Measurements from ENCODE around the gene PRPSAP1. TPM values are rescaled to one million over a fixed set of nuclear protein-coding genes. Genes with fewer than 3 reads are reported as not detected.

PRPSAP1 gene
- total and polyA plus RNA-seq, 8 donors, result 25.0 to 49.0 (median 38.4) TPM

DNA sequence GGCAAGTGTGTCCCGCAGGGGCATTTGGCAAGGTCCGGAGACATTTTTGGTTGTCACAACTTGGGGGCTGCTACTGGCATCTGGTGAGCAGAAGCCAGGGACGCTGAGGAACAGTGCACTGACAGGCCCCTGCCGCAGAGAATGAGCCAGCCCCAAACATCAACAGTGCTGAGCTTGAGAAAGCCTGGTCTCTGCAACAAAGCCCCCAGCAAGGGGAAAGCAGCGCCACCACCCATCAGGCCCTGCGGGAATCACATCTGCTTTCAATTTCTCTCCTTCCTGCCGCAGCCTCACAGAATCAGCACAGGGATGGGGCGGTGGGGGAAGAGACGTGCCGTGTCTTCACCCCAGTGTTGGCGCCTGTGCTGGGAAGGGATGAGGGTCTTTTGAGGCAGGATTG lies 14.8 kb upstream of the PRPSAP1 start:
- H3K4me1 ChIP-seq, result peaks cover 0 to 11% (median 8%) of the 10 kb centered on the region in 4 donors
- WGBS, 5 donors, result 78 to 86% (median 80%) methylated on average over 7 to 11 of the region's 11 CpGs
- H3K27me3 ChIP-seq, result no peaks in the 10 kb centered on the region
- no peak for DNase-seq
- H3K36me3 ChIP-seq, result no peaks in the 10 kb centered on the region
- H3K9me3 ChIP-seq, result no peaks in the 10 kb centered on the region
- TF ChIP-seq, protein P1, sequence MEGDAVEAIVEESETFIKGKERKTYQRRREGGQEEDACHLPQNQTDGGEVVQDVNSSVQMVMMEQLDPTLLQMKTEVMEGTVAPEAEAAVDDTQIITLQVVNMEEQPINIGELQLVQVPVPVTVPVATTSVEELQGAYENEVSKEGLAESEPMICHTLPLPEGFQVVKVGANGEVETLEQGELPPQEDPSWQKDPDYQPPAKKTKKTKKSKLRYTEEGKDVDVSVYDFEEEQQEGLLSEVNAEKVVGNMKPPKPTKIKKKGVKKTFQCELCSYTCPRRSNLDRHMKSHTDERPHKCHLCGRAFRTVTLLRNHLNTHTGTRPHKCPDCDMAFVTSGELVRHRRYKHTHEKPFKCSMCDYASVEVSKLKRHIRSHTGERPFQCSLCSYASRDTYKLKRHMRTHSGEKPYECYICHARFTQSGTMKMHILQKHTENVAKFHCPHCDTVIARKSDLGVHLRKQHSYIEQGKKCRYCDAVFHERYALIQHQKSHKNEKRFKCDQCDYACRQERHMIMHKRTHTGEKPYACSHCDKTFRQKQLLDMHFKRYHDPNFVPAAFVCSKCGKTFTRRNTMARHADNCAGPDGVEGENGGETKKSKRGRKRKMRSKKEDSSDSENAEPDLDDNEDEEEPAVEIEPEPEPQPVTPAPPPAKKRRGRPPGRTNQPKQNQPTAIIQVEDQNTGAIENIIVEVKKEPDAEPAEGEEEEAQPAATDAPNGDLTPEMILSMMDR (IDR thresholded peaks at IDR 0.05), result no peak
- TF ChIP-seq POLR2A (IDR thresholded peaks at IDR 0.05), result no peak
- no peak for TF ChIP-seq POLR2AphosphoS5 (IDR thresholded peaks at IDR 0.05)
- no peak for TF ChIP-seq EP300 (IDR thresholded peaks at IDR 0.05)
- no peak overlapping the region for H3K27ac ChIP-seq
- no peak overlapping the region for H3K4me3 ChIP-seq
- intact Hi-C loops (cut with DNase I; ENCODE audit: low total_unique reads), result no loop called here

DNA sequence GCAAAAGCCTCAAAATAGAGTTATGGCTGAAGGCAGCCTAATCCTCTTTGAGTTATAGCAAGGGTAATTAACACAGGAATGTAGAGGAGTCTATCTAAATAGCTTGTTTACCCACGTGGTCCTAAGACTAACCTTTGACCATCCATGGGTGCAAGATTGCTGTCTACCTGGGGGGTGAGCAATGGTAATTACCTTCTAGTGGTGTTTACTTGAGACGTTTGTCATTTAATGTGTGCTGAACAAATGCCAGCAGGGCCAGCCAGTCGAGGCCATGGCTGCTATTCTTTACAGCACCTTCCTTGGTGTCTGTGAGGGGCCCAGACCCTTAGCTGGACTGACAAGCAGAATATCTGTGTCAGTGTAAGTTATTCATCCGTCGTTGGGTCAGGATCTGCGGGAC lies 13.9 kb upstream of the PRPSAP1 start:
- WGBS, 5 donors, result 60 to 79% (median 66%) methylated on average over 4 to 6 of the region's 6 CpGs
- TF ChIP-seq POLR2A (IDR thresholded peaks at IDR 0.05) (no peak), POLR2AphosphoS5 (IDR thresholded peaks at IDR 0.05) (no peak), EP300 (IDR thresholded peaks at IDR 0.05) (no peak)
- TF ChIP-seq, protein P1 (IDR thresholded peaks at IDR 0.05), result no peak
- H3K4me3 ChIP-seq, result no peak overlapping the region
- no peaks in the 10 kb centered on the region for H3K36me3 ChIP-seq
- H3K9me3 ChIP-seq, result no peaks in the 10 kb centered on the region
- no peak overlapping the region for H3K27ac ChIP-seq
- peaks cover 0 to under 1% (median 0%) of the 10 kb centered on the region in 3 donors for H3K27me3 ChIP-seq
- intact Hi-C loops (cut with DNase I; ENCODE audit: low total_unique reads), result no loop called here
- H3K4me1 ChIP-seq, result peaks cover 0 to 11% (median 8%) of the 10 kb centered on the region in 4 donors
- DNase-seq, result no peak

DNA sequence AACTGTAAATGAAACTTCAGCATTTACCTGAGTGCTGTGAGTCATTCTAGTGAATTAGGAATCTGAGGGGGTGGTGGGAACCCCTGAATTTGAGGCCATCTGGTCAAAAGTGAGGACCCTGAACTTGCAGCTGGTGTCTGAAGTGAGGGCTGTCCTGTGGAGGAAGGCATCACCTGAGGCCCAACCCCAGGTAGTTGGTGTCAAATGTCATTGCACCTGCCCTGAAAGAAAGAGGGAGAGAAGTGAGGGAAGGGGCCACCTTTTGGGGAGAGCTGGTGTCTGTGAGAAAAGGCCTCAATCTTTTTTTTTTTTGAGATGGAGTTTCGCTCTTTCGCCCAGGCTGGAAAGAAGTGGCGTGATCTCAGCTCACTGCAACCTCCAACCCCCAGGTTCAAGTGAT lies 12.5 kb upstream of the PRPSAP1 start:
- H3K4me1 ChIP-seq, result peaks cover 0 to 12% (median 11%) of the 10 kb centered on the region in 4 donors
- intact Hi-C loops (cut with DNase I; ENCODE audit: low total_unique reads), result no loop called here
- 86 to 98% (median 92%) methylated on average over 3 of the region's 3 CpGs for WGBS, 5 donors
- H3K27ac ChIP-seq, result no peak overlapping the region
- peaks cover 0 to 6% (median 0%) of the 10 kb centered on the region in 3 donors for H3K27me3 ChIP-seq
- no peaks in the 10 kb centered on the region for H3K36me3 ChIP-seq
- H3K9me3 ChIP-seq, result no peaks in the 10 kb centered on the region
- TF ChIP-seq, protein P1 (IDR thresholded peaks at IDR 0.05), result no peak
- TF ChIP-seq POLR2A (IDR thresholded peaks at IDR 0.05) (no peak), POLR2AphosphoS5 (IDR thresholded peaks at IDR 0.05) (no peak), EP300 (IDR thresholded peaks at IDR 0.05) (no peak)
- no peak for DNase-seq
- H3K4me3 ChIP-seq, result no peak overlapping the region

DNA sequence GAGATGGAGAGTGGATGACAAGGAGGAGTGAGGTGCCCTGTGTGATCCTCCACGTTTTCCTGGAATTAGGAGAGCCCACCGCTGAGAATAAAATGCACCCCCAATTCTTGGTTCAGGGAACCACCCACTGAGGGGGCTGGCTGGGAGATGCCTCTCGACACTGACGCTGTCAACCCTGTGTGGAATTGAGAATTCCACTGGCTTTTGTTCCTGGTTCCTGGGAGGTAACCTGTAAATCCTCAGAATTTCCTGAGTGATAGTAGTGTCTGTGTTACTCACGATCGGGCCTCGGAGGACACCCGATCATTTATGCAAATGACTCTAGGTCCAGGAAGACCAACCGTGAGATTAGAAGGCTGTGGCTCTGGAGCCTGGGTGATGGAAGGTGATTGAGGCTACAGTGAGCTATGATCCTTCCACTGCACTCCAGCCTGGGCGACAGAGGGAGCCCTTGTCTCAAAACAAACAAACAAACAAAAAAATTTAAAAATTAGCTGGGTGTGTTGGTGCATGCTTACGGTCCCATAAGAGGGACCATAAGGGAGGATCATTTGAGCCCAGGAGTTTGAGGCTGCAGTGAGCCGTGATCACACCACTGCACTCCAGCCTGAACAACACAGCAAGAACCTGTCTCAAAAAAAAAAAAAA lies 11.7 kb upstream of the PRPSAP1 start:
- Histone ChIP-seq H3K27me3 (peaks cover 0 to 6% (median 0%) of the 10 kb centered on the region in 3 donors), H3K4me1 (peaks cover 0 to 8% (median 5%) of the 10 kb centered on the region in 4 donors), H3K9me3 (no peaks in the 10 kb centered on the region), H3K27ac (no peak overlapping the region), H3K4me3 (no peak overlapping the region), H3K36me3 (no peaks in the 10 kb centered on the region)
- 49 to 67% (median 54%) methylated on average over 12 of the region's 12 CpGs for WGBS, 5 donors
- DNase-seq, result no peak
- intact Hi-C loops (cut with DNase I; ENCODE audit: low total_unique reads), result no loop called here
- no peak for TF ChIP-seq POLR2A (IDR thresholded peaks at IDR 0.05)
- no peak for TF ChIP-seq EP300 (IDR thresholded peaks at IDR 0.05)
